ENCODE results near the gene SCN4A. TPM values are rescaled to one million over a fixed set of nuclear protein-coding genes. Genes with fewer than 3 reads are reported as not detected.
"Not testable (repeated sequence)": the region's sequence is repeated elsewhere in the genome, so short reads cannot be mapped to it uniquely, and the experiment has no call there.

The SCN4A gene
- under 1 TPM; 0.33 to 0.75 TPM for total RNA-seq

GRCh38 chr17:63972796-63973195 is at the start of gene SCN4A:
SCN4A (minus strand) TSS chr17:63972918; CDS start chr17:63972841, 77 bp downstream.
- Mint-ChIP-seq H3K36me3 (no peaks in the 10 kb centered on the region), H3K27ac (no peak within 1 kb of the TSS), H3K9me3 (no peaks in the 10 kb centered on the region), H3K4me1 (ENCODE audit: low read depth) (peaks cover 19% of the 10 kb centered on the region), H3K4me3 (no peak within 1 kb of the TSS), H3K27me3 (no peaks in the 10 kb centered on the region)
- no peak for DNase-seq
- ChIA-PET POLR2A (no interaction called here), CTCF (no interaction called here)
- intact Hi-C loops (cut with micrococcal nuclease): no loop called here

GRCh38 chr17:64020056-64020766 is 47.5 kb upstream of the SCN4A start, which contains the start of gene ICAM2:
ICAM2 (minus strand) TSS chr17:64020633; CDS start chr17:64006691, 13,942 bp downstream.
- Mint-ChIP-seq H3K27me3 (no peaks in the 10 kb centered on the region), H3K4me1 (ENCODE audit: low read depth) (peaks cover 64% of the 10 kb centered on the region), H3K27ac (peak within 1 kb of the TSS; percentile 98), H3K9me3 (no peaks in the 10 kb centered on the region), H3K4me3 (peak within 1 kb of the TSS; percentile 93), H3K36me3 (peaks cover 2% of the 10 kb centered on the region)
- peak; percentile 95 for DNase-seq
- POLR2A ChIA-PET: interaction anchor here (0.6 to 7.5 kb wide), 20 partner anchors 8 to 1101 kb away, joined by 3 to 85 read pairs (median 4); partner anchors contain the start of genes CD79B, ERN1 and TEX2
- CTCF ChIA-PET: interaction anchor here (0.6 to 14.4 kb wide), 13 partner anchors 8 to 637 kb away, joined by 3 to 583 read pairs (median 4); partner anchors contain the start of genes ERN1 and GH1
- intact Hi-C loops (cut with micrococcal nuclease): loop anchor here (1.0 to 10.0 kb wide), 3 partner anchors 245 to 485 kb away; partner anchors contain the start of genes STRADA and TEX2

DNA sequence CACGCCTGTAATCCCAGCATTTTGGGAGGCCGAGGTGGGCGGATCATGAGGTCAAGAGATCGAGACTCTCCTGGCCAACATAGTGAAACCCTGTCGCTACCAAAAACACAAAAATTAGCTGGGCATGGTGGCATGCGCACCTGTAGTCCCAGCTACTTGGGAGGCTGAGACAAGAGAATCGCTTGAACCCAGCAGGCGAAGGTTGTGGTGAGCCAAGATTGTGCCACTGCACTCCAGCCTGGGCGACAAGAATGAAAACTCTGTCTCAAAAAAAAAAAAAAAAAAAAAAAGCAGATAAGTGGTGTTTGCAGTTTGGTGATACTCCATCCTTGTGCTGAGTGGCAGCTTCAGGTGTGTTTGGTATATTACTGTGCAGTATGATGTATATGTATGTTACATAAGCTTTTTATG is 46.8 kb upstream of the SCN4A start:
- DNase-seq: peak; percentile 32
- Mint-ChIP-seq H3K4me1 (ENCODE audit: low read depth) (peaks cover 64% of the 10 kb centered on the region), H3K4me3 (peak overlapping the region; percentile 93), H3K27ac (peak overlapping the region; percentile 98)
- H3K36me3 Mint-ChIP-seq, H3K9me3 Mint-ChIP-seq, H3K27me3 Mint-ChIP-seq: not testable (repeated sequence)
- intact Hi-C loops (cut with micrococcal nuclease): loop anchor here (5.0 kb wide), 1 partner anchor 177 kb away; the partner anchor contains the start of gene SMARCD2
- ChIA-PET POLR2A (interaction anchor here (0.9 to 7.5 kb wide), 13 partner anchors 9 to 486 kb away, joined by 3 to 85 read pairs (median 5); partner anchors contain the start of genes ERN1 and TEX2), CTCF (interaction anchor here (0.7 to 14.4 kb wide), 10 partner anchors 9 to 126 kb away, joined by 4 to 583 read pairs (median 5); partner anchors contain the start of genes ERN1 and GH1)

DNA sequence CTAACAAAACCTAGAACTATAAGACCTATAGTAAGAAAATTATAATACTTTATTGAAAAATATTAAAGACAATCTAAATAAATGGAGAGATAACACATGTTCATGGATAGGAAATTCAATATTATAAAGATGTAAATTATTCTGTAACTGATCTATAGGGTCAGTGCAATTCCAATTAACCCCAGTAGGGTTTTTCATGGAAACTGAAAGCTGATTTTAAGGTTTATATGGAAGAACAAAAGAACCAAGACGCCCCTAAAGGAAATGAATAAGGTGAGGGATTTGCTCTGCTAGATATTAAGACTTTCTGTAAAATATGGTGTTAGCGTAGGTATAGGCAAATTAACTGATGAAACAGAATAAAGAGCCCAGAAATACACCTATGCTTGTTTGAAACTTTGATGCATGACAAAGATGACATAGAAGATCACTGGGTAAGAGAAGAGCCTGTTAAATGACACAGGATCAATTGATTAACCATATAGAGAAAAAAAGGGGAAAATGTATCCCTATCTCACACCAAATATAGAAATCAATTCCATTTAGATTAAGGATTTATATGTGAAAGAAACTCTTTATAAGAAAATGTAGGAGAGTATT is 44.8 kb upstream of the SCN4A start:
- intact Hi-C loops (cut with micrococcal nuclease): loop anchor here (5.0 kb wide), 1 partner anchor 175 kb away; the partner anchor contains the start of gene SMARCD2
- Mint-ChIP-seq H3K27ac (peak overlapping the region; percentile 85), H3K36me3 (peaks cover 4% of the 10 kb centered on the region), H3K27me3 (no peaks in the 10 kb centered on the region), H3K4me3 (peak overlapping the region; percentile 81), H3K9me3 (no peaks in the 10 kb centered on the region), H3K4me1 (ENCODE audit: low read depth) (peaks cover 58% of the 10 kb centered on the region)
- ChIA-PET POLR2A (interaction anchor here (1.1 to 2.6 kb wide), 4 partner anchors 11 to 128 kb away, joined by 3 to 17 read pairs (median 5); partner anchors contain the start of gene ERN1), CTCF (interaction anchor here (0.7 to 5.2 kb wide), 17 partner anchors 8 to 176 kb away, joined by 3 to 54 read pairs (median 6); no protein-coding TSS in a partner anchor)
- no peak for DNase-seq

GRCh38 chr17:64016974-64017373 is 44.3 kb upstream of the SCN4A start:
- ChIA-PET CTCF (interaction anchor here (0.7 to 5.2 kb wide), 19 partner anchors 8 to 177 kb away, joined by 3 to 54 read pairs (median 5); no protein-coding TSS in a partner anchor), POLR2A (interaction anchor here (1.2 to 2.6 kb wide), 4 partner anchors 9 to 129 kb away, joined by 3 to 17 read pairs (median 6); partner anchors contain the start of gene ERN1)
- Mint-ChIP-seq H3K27me3 (no peaks in the 10 kb centered on the region), H3K4me3 (peak overlapping the region; percentile 69), H3K4me1 (ENCODE audit: low read depth) (peaks cover 54% of the 10 kb centered on the region), H3K9me3 (no peaks in the 10 kb centered on the region), H3K36me3 (peaks cover 4% of the 10 kb centered on the region), H3K27ac (peak overlapping the region; percentile 85)
- no peak for DNase-seq
- intact Hi-C loops (cut with micrococcal nuclease): loop anchor here (1.0 to 5.0 kb wide), 2 partner anchors 65 to 175 kb away; partner anchors contain the start of gene SMARCD2

DNA sequence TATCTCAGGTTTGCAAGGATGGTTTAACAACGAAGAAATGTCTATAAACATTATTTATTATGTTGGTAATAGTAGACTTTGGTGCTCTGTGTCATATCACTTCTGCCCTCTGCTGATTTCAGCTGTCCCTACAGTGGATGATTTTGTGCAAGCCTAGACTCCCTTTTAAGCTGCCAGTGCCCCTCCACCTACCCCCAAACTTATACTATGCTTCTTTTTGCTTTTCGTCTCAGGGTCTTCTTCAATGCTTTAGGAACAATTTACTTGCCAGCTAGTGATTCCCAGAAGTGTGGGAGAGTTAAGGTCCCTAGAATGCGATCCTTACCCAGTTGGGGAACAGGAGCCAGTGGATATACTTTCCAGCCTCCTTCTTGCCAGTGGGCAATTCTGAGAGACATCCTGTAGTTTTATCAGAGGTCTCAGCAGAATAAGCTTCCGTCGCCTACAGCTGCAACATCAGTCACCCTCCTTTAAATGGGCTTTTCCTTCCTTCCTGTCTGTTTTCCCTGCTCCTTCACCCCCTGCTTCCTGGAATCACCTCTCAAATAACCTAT is 43.6 kb upstream of the SCN4A start:
- no peaks in the 10 kb centered on the region for H3K27me3 Mint-ChIP-seq
- POLR2A ChIA-PET: interaction anchor here (1.2 to 2.6 kb wide), 4 partner anchors 9 to 129 kb away, joined by 3 to 17 read pairs (median 6); partner anchors contain the start of gene ERN1
- no peaks in the 10 kb centered on the region for H3K9me3 Mint-ChIP-seq
- peak overlapping the region; percentile 85 for H3K27ac Mint-ChIP-seq
- peaks cover 57% of the 10 kb centered on the region for H3K4me1 Mint-ChIP-seq (ENCODE audit: low read depth)
- H3K4me3 Mint-ChIP-seq: peak overlapping the region; percentile 69
- intact Hi-C loops (cut with micrococcal nuclease): loop anchor here (1.0 to 5.0 kb wide), 2 partner anchors 66 to 174 kb away; partner anchors contain the start of gene SMARCD2
- peaks cover 9% of the 10 kb centered on the region for H3K36me3 Mint-ChIP-seq
- DNase-seq: no peak
- CTCF ChIA-PET: interaction anchor here (0.9 to 5.2 kb wide), 16 partner anchors 9 to 137 kb away, joined by 3 to 54 read pairs (median 6); no protein-coding TSS in a partner anchor

DNA sequence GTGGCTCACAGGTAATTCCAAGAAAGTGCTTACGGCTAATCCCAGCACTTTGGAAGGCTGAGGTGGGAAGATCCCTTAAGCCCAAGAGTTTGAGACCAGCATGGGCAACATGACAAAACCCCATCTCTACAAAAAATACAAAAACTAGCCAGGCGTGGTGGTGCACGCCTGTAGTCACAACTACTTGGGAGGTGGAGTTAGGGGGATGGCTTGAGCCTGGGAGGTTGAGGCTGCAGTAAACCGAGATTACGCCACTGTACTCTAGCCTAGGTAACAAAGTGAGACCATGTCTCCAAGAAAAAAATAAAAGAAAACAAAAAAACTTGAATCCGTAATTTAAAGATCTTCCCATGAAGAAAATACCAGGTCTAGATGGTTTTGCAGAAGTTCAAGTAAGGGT is 42.7 kb upstream of the SCN4A start:
- POLR2A ChIA-PET: interaction anchor here (2.6 kb wide), 1 partner anchor 115 kb away, joined by 17 read pairs; the partner anchor contains the start of gene ERN1
- H3K4me1 Mint-ChIP-seq (ENCODE audit: low read depth): peaks cover 60% of the 10 kb centered on the region

DNA sequence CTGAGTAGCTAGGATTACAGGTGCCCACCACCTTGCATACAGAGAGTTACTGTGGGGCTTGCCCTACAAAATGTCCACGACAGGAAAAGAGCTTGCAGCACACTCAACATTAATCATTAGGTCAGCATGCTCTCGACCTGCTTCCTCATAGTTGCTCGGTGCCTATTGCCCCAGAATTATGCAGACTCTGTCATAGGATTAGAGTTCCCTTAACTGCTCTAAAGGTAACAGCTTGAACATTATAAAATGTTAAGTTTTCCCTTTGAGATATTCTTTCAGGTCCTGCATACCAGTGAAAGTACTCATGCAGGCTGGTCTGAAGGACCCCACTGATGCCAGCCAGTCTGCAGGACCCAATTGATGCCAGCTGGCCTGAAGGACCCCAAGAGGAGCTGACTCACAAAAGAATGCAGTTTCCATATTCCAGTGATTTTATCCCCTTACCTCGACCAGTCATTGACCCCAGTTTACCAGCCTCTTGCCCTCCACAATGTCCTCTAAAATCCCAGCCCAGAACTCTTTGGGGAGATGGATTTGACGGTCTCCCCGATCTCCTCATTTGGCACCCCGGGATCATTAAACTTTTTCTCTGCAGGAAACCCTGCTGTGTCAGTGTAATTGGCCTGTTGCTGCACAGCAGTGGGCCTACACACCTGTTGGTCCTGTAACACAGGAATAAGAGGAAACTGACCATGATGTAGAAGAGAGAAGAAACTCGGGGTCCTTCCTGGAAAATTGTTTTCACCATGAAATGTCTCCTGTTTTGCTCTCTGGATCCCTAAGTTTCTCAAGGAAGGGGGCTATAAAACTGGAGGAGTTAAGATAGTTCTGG is 37.1 kb upstream of the SCN4A start:
- Mint-ChIP-seq H3K27ac (peak overlapping the region; percentile 49), H3K36me3 (peaks cover 16% of the 10 kb centered on the region), H3K4me1 (ENCODE audit: low read depth) (peaks cover 69% of the 10 kb centered on the region), H3K9me3 (no peaks in the 10 kb centered on the region), H3K27me3 (no peaks in the 10 kb centered on the region), H3K4me3 (no peak overlapping the region)
- ChIA-PET CTCF (interaction anchor here (0.5 to 1.7 kb wide), 4 partner anchors 11 to 123 kb away, joined by 3 to 5 read pairs (median 4); partner anchors contain the start of gene ICAM2), POLR2A (interaction anchor here (0.6 kb wide), 1 partner anchor 14 kb away, joined by 4 read pairs; no protein-coding TSS in a partner anchor)
- intact Hi-C loops (cut with micrococcal nuclease): no loop called here
- no peak for DNase-seq

More for the DNA sequence above, 42.7 kb upstream of the SCN4A start:
- no peak for DNase-seq
- Mint-ChIP-seq H3K9me3 (no peaks in the 10 kb centered on the region), H3K4me3 (peak overlapping the region; percentile 75), H3K27me3 (no peaks in the 10 kb centered on the region), H3K36me3 (peaks cover 14% of the 10 kb centered on the region), H3K27ac (peak overlapping the region; percentile 85)
- intact Hi-C loops (cut with micrococcal nuclease): loop anchor here (5.0 kb wide), 1 partner anchor 173 kb away; the partner anchor contains the start of gene SMARCD2
- CTCF ChIA-PET: no interaction called here

DNA sequence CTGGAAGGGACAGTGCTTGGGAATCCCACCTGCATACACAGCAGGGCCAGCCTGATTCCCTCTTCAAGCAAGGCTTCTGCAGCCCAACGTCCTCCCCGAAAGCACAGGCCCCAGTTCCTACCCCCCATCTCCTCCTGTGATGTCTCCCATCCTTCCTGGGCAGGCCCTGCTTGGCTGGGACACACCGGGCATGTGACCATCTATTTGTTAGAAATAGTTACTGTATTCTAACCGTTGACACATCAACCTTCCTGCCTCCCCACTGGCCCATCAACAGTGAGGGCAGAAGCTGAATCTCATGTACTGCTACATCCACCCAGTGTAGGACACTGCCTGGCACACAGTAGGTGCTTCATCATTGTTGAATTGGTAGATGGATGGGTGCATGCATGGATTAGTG is 36.1 kb upstream of the SCN4A start:
- DNase-seq: no peak
- CTCF ChIA-PET: interaction anchor here (1.4 kb wide), 1 partner anchor 17 kb away, joined by 5 read pairs; no protein-coding TSS in a partner anchor
- H3K27me3 Mint-ChIP-seq: no peaks in the 10 kb centered on the region
- no peaks in the 10 kb centered on the region for H3K9me3 Mint-ChIP-seq
- no peak overlapping the region for H3K4me3 Mint-ChIP-seq
- intact Hi-C loops (cut with micrococcal nuclease): no loop called here
- H3K27ac Mint-ChIP-seq: peak overlapping the region; percentile 40
- POLR2A ChIA-PET: no interaction called here
- peaks cover 60% of the 10 kb centered on the region for H3K4me1 Mint-ChIP-seq (ENCODE audit: low read depth)
- peaks cover 20% of the 10 kb centered on the region for H3K36me3 Mint-ChIP-seq

- ChIA-PET CTCF (interaction anchor here (1.9 kb wide), 1 partner anchor 17 kb away, joined by 8 read pairs; no protein-coding TSS in a partner anchor), POLR2A (no interaction called here)
- no peaks in the 10 kb centered on the region for H3K9me3 Mint-ChIP-seq
- peaks cover 20% of the 10 kb centered on the region for H3K36me3 Mint-ChIP-seq
- no peaks in the 10 kb centered on the region for H3K27me3 Mint-ChIP-seq
- peaks cover 57% of the 10 kb centered on the region for H3K4me1 Mint-ChIP-seq (ENCODE audit: low read depth)
- peak overlapping the region; percentile 45 for H3K27ac Mint-ChIP-seq
- no peak overlapping the region for H3K4me3 Mint-ChIP-seq
- DNase-seq: no peak
- intact Hi-C loops (cut with micrococcal nuclease): no loop called here
Observed at GRCh38 chr17:64008346-64008745, 35.6 kb upstream of the SCN4A start.

All from activated CD4-positive, alpha-beta memory T cell treated with anti-CD3 and anti-CD28 coated beads for 36 hours (primary cell).